ENCODE data around the gene MGAT4B.

GRCh38 chr5:179798144-179798770, 8.4 kb downstream of the MGAT4B start:
- TF ChIP-seq POLR2A (IDR thresholded peaks at IDR 0.05) (no peak), CTCF (IDR thresholded peaks at IDR 0.05) (no peak)
